PC-9 (cell line): ENCODE data around the gene COL18A1.

Experiments
- EZH2 ChIP-seq: fragments of 200-600 bp; sonication (generic); IDR thresholded peaks from 2 replicates; pipeline ENCODE4 v1.8.0; 2017; ENCODE audit warnings: antibody characterized with exemption, low read depth
- TF ChIP-seq, protein P1 (sequence below): fragments of 200-600 bp; sonication (generic); conservative IDR thresholded peaks from 2 replicates; pipeline ENCODE4 v1.6.1; 2017; ENCODE audit warnings: mixed run types, antibody characterized with exemption, mild to moderate bottlenecking, moderate library complexity

DNA sequence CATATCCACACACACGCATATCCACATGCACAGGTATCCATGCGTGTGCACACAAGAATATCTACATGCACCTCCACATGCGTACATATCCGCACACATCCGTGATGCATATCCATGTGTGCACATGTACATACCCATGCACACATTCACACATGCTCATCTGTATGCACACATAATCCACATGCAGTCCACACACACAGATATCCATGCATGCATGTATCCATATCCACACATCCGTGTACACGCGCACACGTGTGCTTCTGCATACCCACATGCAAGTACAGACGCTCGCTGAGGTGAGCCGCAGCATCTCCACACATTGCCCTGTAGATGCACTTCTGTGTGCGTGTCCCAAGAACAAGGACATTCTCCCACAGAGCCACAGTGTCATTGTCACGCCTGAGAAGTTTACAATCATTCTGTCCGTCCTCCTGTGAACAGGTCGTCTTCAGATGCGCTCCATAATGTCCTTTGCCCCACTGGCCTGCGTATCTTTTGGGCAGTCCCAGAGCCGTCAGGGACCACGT is 43.4 kb downstream of the COL18A1 start:
- TF ChIP-seq, protein P1, sequence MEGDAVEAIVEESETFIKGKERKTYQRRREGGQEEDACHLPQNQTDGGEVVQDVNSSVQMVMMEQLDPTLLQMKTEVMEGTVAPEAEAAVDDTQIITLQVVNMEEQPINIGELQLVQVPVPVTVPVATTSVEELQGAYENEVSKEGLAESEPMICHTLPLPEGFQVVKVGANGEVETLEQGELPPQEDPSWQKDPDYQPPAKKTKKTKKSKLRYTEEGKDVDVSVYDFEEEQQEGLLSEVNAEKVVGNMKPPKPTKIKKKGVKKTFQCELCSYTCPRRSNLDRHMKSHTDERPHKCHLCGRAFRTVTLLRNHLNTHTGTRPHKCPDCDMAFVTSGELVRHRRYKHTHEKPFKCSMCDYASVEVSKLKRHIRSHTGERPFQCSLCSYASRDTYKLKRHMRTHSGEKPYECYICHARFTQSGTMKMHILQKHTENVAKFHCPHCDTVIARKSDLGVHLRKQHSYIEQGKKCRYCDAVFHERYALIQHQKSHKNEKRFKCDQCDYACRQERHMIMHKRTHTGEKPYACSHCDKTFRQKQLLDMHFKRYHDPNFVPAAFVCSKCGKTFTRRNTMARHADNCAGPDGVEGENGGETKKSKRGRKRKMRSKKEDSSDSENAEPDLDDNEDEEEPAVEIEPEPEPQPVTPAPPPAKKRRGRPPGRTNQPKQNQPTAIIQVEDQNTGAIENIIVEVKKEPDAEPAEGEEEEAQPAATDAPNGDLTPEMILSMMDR: no peak
- TF ChIP-seq EZH2: no peak
